ENCODE data around the gene DEFB128. TPM values are rescaled to one million over a fixed set of nuclear protein-coding genes. Genes with fewer than 3 reads are reported as not detected.

Gene DEFB128
- total and polyA plus RNA-seq, 9 of the 15 experiments (the other 6 are each of a cell fraction or from before 2014, with no cell fraction given), result not detected

DNA sequence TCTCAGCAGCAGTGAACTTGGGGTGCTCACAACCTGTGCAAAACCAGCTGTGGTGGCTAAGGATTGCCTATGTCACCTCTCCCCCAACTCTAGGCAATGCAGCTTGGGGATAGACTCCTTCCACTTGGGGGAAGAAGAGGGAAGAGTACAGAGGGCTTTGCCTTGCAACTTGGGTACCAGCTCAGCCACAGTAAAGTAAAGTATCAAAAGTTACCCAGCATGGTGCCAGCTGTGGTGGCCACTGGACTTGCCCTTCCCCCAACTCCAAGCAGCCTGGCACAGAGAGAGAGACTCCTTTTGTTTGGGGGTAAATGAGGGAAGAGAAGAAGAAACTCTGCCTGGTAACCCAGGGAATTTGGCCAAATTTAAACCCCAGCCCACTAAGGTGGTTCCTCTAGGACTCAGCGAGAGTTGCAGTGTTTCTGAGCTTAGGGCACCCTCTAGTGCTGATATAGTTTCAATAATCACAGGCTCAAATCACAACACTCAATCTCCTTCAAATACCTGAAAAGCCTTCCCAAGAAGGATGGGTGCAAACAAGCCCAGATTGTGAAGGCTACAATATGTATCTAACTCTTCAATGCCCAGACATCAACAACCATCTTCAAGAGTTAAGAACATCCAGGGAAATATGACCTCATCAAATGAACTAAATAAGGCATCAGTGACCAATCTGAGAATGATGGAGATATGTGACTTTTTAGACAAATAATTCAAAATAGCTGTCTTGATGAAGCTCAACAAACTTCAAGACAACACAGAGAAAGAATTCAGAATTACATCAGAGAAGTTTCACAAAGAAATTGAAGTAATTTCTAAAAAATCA, 30.0 kb upstream of the DEFB128 start:
- no peaks in the 10 kb centered on the region for H3K9me1 ChIP-seq (ENCODE audit: control insufficient read depth, insufficient read depth, low read length)
- H3K27me3 ChIP-seq (ENCODE audit: control insufficient read depth in 2 of 2, insufficient read depth in 2 of 2, low read length in 2 of 2), result 0 out of 5 replicates have a peak, but pooled peaks cover 0 to 4% of the 10 kb centered on the region in 2 experiments
- WGBS (ENCODE audit: insufficient coverage, low coverage, missing lambda C conversion rate), result 0% methylated on average over 1 of the region's 1 CpG
- no peak overlapping the region for H3K9ac ChIP-seq (ENCODE audit: insufficient read depth in 1 of 2, low read depth in 2 of 2, low read length in 2 of 2)
- H3K79me2 ChIP-seq (ENCODE audit: control insufficient read depth, insufficient read depth, low read length), result no peaks in the 10 kb centered on the region
- in situ Hi-C loops (cut with MboI) (no loop called here), intact Hi-C loops (cut with micrococcal nuclease) (no loop called here)
- CTCF ChIA-PET (ENCODE audit: low intra/inter-chr PET ratio), result no interaction called here
- no peak overlapping the region for H2AFZ ChIP-seq (ENCODE audit: low read depth, low read length)
- H3K4me3 ChIP-seq, result no peak overlapping the region
- DNase-seq (ENCODE audit: extremely low read depth in 1 of 4, low spot score in 3 of 4) (peak in 2 of 4 experiments; percentile 25 to 31), ATAC-seq (peak; percentile 68), FAIRE-seq (peak; percentile 59)
- BruUV-seq (replicated peaks), result no TSS peak
- H3K4me1 ChIP-seq (replicated peaks in 1 of 2; ENCODE audit: control insufficient read depth in 2 of 2, insufficient read depth in 2 of 2, low read length in 2 of 2), result no peaks in the 10 kb centered on the region
- H3K27ac ChIP-seq (ENCODE audit: extremely low read depth, low read depth, low read length), result no peak overlapping the region
- no peaks in the 10 kb centered on the region for H3K9me3 ChIP-seq (replicated peaks; ENCODE audit: control insufficient read depth, insufficient read depth, low read depth, low read length)
- POLR2A ChIA-PET, result interaction anchor here (0.6 to 0.8 kb wide), 2 partner anchors 24 to 257 kb away, joined by 3 read pairs; no protein-coding TSS in a partner anchor
- H4K20me1 ChIP-seq (replicated peaks; ENCODE audit: control insufficient read depth, insufficient read depth, low read length), result no peaks in the 10 kb centered on the region
- no peak overlapping the region for H3K4me2 ChIP-seq (ENCODE audit: insufficient read depth, low read length)
- no peaks in the 10 kb centered on the region for H3K36me3 ChIP-seq (ENCODE audit: control insufficient read depth, insufficient read depth, low read length)
- TF ChIP-seq FUS (optimal IDR thresholded peaks at IDR 0.05; ENCODE audit: low read depth, low read length), result no peak
- no peak for TF ChIP-seq CHD1 (IDR thresholded peaks at IDR 0.05; ENCODE audit: low read length)
- TF ChIP-seq RAD21 (CRISPR knock-in tag; conservative IDR thresholded peaks at IDR 0.05 in 1 of 2, IDR thresholded peaks at IDR 0.05 in 1 of 2), result peak; percentile 73 to 74
- no peak for TF ChIP-seq TCF7 (IDR thresholded peaks at IDR 0.05; ENCODE audit: borderline replicate concordance)
- no peak for TF ChIP-seq CCNT2 (IDR thresholded peaks at IDR 0.05; ENCODE audit: borderline replicate concordance, extremely low read depth, insufficient read length, low read depth, low read length)
- no peak for TF ChIP-seq ZNF445 (CRISPR knock-in tag; IDR thresholded peaks at IDR 0.05; ENCODE audit: low read depth)
- 0 out of 4 replicates have a peak, but pooled peaks of 1 of the 2 experiments have one; percentile 15 for TF ChIP-seq RCOR1 (IDR thresholded peaks at IDR 0.05; ENCODE audit: borderline replicate concordance in 1 of 2, low read depth in 2 of 2, low read length in 2 of 2)
- no peak for TF ChIP-seq FOXK1 (CRISPR knock-in tag; IDR thresholded peaks at IDR 0.05; ENCODE audit: borderline replicate concordance)
- TF ChIP-seq, protein P1, sequence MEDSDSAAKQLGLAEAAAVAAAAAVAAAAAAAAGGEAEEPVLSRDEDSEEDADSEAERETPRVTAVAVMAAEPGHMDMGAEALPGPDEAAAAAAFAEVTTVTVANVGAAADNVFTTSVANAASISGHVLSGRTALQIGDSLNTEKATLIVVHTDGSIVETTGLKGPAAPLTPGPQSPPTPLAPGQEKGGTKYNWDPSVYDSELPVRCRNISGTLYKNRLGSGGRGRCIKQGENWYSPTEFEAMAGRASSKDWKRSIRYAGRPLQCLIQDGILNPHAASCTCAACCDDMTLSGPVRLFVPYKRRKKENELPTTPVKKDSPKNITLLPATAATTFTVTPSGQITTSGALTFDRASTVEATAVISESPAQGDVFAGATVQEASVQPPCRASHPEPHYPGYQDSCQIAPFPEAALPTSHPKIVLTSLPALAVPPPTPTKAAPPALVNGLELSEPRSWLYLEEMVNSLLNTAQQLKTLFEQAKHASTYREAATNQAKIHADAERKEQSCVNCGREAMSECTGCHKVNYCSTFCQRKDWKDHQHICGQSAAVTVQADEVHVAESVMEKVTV (CRISPR knock-in tag; IDR thresholded peaks at IDR 0.05), result peak; percentile 45; the same call in 1 of the 2 replicates
- TF ChIP-seq STAG1 (CRISPR knock-in tag; IDR thresholded peaks at IDR 0.05; ENCODE audit: borderline replicate concordance), result no peak
- TF ChIP-seq SMC3 (conservative IDR thresholded peaks at IDR 0.05; ENCODE audit: insufficient read depth, low read depth, low read length), result 0 out of 2 replicates have a peak, but pooled peaks have one; percentile 16
- TF ChIP-seq, protein P2, sequence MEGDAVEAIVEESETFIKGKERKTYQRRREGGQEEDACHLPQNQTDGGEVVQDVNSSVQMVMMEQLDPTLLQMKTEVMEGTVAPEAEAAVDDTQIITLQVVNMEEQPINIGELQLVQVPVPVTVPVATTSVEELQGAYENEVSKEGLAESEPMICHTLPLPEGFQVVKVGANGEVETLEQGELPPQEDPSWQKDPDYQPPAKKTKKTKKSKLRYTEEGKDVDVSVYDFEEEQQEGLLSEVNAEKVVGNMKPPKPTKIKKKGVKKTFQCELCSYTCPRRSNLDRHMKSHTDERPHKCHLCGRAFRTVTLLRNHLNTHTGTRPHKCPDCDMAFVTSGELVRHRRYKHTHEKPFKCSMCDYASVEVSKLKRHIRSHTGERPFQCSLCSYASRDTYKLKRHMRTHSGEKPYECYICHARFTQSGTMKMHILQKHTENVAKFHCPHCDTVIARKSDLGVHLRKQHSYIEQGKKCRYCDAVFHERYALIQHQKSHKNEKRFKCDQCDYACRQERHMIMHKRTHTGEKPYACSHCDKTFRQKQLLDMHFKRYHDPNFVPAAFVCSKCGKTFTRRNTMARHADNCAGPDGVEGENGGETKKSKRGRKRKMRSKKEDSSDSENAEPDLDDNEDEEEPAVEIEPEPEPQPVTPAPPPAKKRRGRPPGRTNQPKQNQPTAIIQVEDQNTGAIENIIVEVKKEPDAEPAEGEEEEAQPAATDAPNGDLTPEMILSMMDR (IDR thresholded peaks at IDR 0.05 in 2 of 3, conservative IDR thresholded peaks at IDR 0.05 in 1 of 3; ENCODE audit: insufficient read depth in 2 of 3, low read depth in 1 of 3, low read length in 3 of 3), result peak; percentile 39 to 55 (median 45); a peak in 5 of 6 replicates
- TF ChIP-seq PHF21A (IDR thresholded peaks at IDR 0.05; ENCODE audit: borderline replicate concordance, low read depth), result no peak
- TF ChIP-seq KDM1A (IDR thresholded peaks at IDR 0.05), result peak; percentile 23 to 43; a peak in 1 of 4 replicates
- no peak for TF ChIP-seq KLF6 (CRISPR knock-in tag; IDR thresholded peaks at IDR 0.05; ENCODE audit: borderline replicate concordance)

Measured in K562 (cell line).